Neutrophil (primary cell): ENCODE results near the gene MORN3.
"Not testable (repeated sequence)": the region's sequence is repeated elsewhere in the genome, so short reads cannot be mapped to it uniquely, and the experiment has no call there.

Experiments used
- H3K27ac ChIP-seq: fragments of 200-600 bp; sonication (generic); 2 replicates; pipeline ENCODE4 v1.5.1; 2016; ENCODE audit warnings: mild to moderate bottlenecking, moderate library complexity
- H3K27me3 ChIP-seq: fragments of 200-600 bp; sonication (generic); 2 replicates; pipeline ENCODE4 v1.6.0; 2016; ENCODE audit warnings: mild to moderate bottlenecking
- H3K36me3 ChIP-seq: fragments of 200-600 bp; sonication (generic); 2 replicates; pipeline ENCODE4 v1.5.1; 2017
- H3K4me1 ChIP-seq, 2 experiments: fragments of 200-600 bp in 1 of 2; sonication (generic) in 1 of 2; 1 replicate in 1 of 2; 2 replicates in 1 of 2; pipeline versions ENCODE4 v1.5.1 to v1.6.1; 2013 to 2016; ENCODE audit warnings: low read depth in 1 of 2, low read length in 1 of 2, mild to moderate bottlenecking in 1 of 2, moderate library complexity in 1 of 2; ENCODE audit not compliant: control insufficient read depth in 1 of 2, insufficient read depth in 1 of 2
- H3K4me3 ChIP-seq, 2 experiments: fragments of 200-600 bp in 1 of 2; sonication (generic) in 1 of 2; 1 replicate in 1 of 2; 2 replicates in 1 of 2; pipeline ENCODE4 v1.5.1; 2013 to 2016; ENCODE audit warnings: low read depth in 1 of 2, low read length in 1 of 2, mild to moderate bottlenecking in 1 of 2, moderate library complexity in 1 of 2
- H3K9me3 ChIP-seq: fragments of 200-600 bp; sonication (generic); 2 replicates; pipeline ENCODE4 v1.5.1; 2016
- CTCF ChIP-seq: fragments of 200-600 bp; sonication (generic); IDR thresholded peaks from 2 replicates; pipeline ENCODE4 v1.5.1; 2016; ENCODE audit warnings: antibody characterized with exemption

Gene MORN3

GRCh38 chr12:121713257-121713777, 43.9 kb upstream of the MORN3 start:
- TF ChIP-seq CTCF = no peak
- H3K27ac ChIP-seq = no peak overlapping the region
- no peaks in the 10 kb centered on the region for H3K36me3 ChIP-seq
- peak overlapping the region; percentile 81 to 94 for H3K4me3 ChIP-seq
- H3K9me3 ChIP-seq = no peaks in the 10 kb centered on the region
- peaks cover 14 to 21% of the 10 kb centered on the region in 2 experiments for H3K4me1 ChIP-seq
- peaks cover 6% of the 10 kb centered on the region for H3K27me3 ChIP-seq

- peak; percentile 31 for TF ChIP-seq CTCF
- H3K27me3 ChIP-seq = peaks cover 6% of the 10 kb centered on the region
- H3K4me1 ChIP-seq = peaks cover 14 to 21% of the 10 kb centered on the region in 2 experiments
- H3K36me3 ChIP-seq = no peaks in the 10 kb centered on the region
- H3K9me3 ChIP-seq = no peaks in the 10 kb centered on the region
- peak within 1 kb of the TSS; percentile 51 for H3K27ac ChIP-seq
- peak within 1 kb of the TSS; percentile 81 to 94 for H3K4me3 ChIP-seq
Observed at GRCh38 chr12:121712461-121713256, 43.2 kb upstream of the MORN3 start, which contains the start of gene TMEM120B. Gene TMEM120B (plus strand): TSS chr12:121712752. CDS start chr12:121712896, 144 bp downstream.

GRCh38 chr12:121712190-121712460, 42.7 kb upstream of the MORN3 start:
- peaks cover 14 to 21% of the 10 kb centered on the region in 2 experiments for H3K4me1 ChIP-seq
- H3K27ac ChIP-seq = peak overlapping the region; percentile 51
- peaks cover 6% of the 10 kb centered on the region for H3K27me3 ChIP-seq
- TF ChIP-seq CTCF = no peak
- peak overlapping the region; percentile 81 to 94 for H3K4me3 ChIP-seq
- no peaks in the 10 kb centered on the region for H3K36me3 ChIP-seq
- no peaks in the 10 kb centered on the region for H3K9me3 ChIP-seq

- Histone ChIP-seq H3K4me3 (peak overlapping the region; percentile 81 to 94), H3K27ac (peak overlapping the region; percentile 51), H3K9me3 (no peaks in the 10 kb centered on the region), H3K36me3 (no peaks in the 10 kb centered on the region), H3K4me1 (peaks cover 14 to 18% of the 10 kb centered on the region in 2 experiments), H3K27me3 (peaks cover 6% of the 10 kb centered on the region)
- no peak for TF ChIP-seq CTCF
Observed at GRCh38 chr12:121711361-121712189, 42.1 kb upstream of the MORN3 start.

- Histone ChIP-seq H3K4me1 (peaks cover 14 to 18% of the 10 kb centered on the region in 2 experiments), H3K27ac (no peak overlapping the region)
- TF ChIP-seq CTCF = no peak
Observed at GRCh38 chr12:121709478-121709961, 40.1 kb upstream of the MORN3 start.

GRCh38 chr12:121709064-121709424, 39.6 kb upstream of the MORN3 start:
- H3K27me3 ChIP-seq, H3K9me3 ChIP-seq, H3K36me3 ChIP-seq, H3K4me3 ChIP-seq, H3K27ac ChIP-seq: not testable (repeated sequence)
- H3K4me1 ChIP-seq = peaks cover 14 to 18% of the 10 kb centered on the region in 2 experiments

More at GRCh38 chr12:121709478-121709961, 40.1 kb upstream of the MORN3 start:
- no peaks in the 10 kb centered on the region for H3K9me3 ChIP-seq
- no peaks in the 10 kb centered on the region for H3K36me3 ChIP-seq
- peaks cover 6% of the 10 kb centered on the region for H3K27me3 ChIP-seq
- H3K4me3 ChIP-seq = no peak overlapping the region
